DMS53 treated with DMSO at 0.1 percent for 48 hours (cell line): ENCODE measurements around the gene ZSCAN16.
"Not testable (repeated sequence)": the region's sequence is repeated elsewhere in the genome, so short reads cannot be mapped to it uniquely, and the experiment has no call there.

Experiments
- DNase-seq: peaks from one replicate; lab custom pipeline; 2025; ENCODE audit not compliant: unreplicated experiment; lab: John Stamatoyannopoulos, UW

The ZSCAN16 gene

GRCh38 chr6:28124350-28124970 is at the start of gene ZSCAN16:
TSS of gene ZSCAN16 (plus strand) at chr6:28124609. CDS start at chr6:28125444, 835 bp downstream.
- DNase-seq: peak; percentile 90

- DNase-seq: no peak
Measured at GRCh38 chr6:28078050-28078449, 46.4 kb upstream of the ZSCAN16 start.

- no peak for DNase-seq
Measured at GRCh38 chr6:28078836-28079235, 45.6 kb upstream of the ZSCAN16 start.

GRCh38 chr6:28080381-28080630 is 44.1 kb upstream of the ZSCAN16 start, which contains the start of gene ZNF165:
TSS of gene ZNF165 (plus strand) at chr6:28080568. CDS start at chr6:28085481, 4,913 bp downstream.
- DNase-seq: not testable (repeated sequence)

GRCh38 chr6:28080631-28081485 is 43.6 kb upstream of the ZSCAN16 start:
- DNase-seq: peak; percentile 78

- DNase-seq: no peak
Measured at GRCh38 chr6:28081486-28081751, 43.0 kb upstream of the ZSCAN16 start.

- DNase-seq: no peak
Measured at GRCh38 chr6:28082939-28083338, 41.5 kb upstream of the ZSCAN16 start.

GRCh38 chr6:28089054-28089453 is 35.4 kb upstream of the ZSCAN16 start:
- no peak for DNase-seq

- DNase-seq: no peak
Measured at GRCh38 chr6:28090917-28091586, 33.4 kb upstream of the ZSCAN16 start.

- DNase-seq: not testable (repeated sequence)
Measured at GRCh38 chr6:28102222-28102621, 22.2 kb upstream of the ZSCAN16 start.

- DNase-seq: not testable (repeated sequence)
Measured at GRCh38 chr6:28102699-28103098, 21.7 kb upstream of the ZSCAN16 start.

GRCh38 chr6:28104392-28105244 is 19.8 kb upstream of the ZSCAN16 start:
- peak; percentile 76 for DNase-seq

- DNase-seq: peak; percentile 47
Measured at GRCh38 chr6:28105245-28105639, 19.2 kb upstream of the ZSCAN16 start.

- DNase-seq: no peak
Measured at GRCh38 chr6:28107506-28107905, 16.9 kb upstream of the ZSCAN16 start.

- DNase-seq: no peak
Measured at GRCh38 chr6:28111964-28112363, 12.4 kb upstream of the ZSCAN16 start.

GRCh38 chr6:28115799-28116198 is 8.6 kb upstream of the ZSCAN16 start:
- no peak for DNase-seq

GRCh38 chr6:28117386-28118050 is 6.9 kb upstream of the ZSCAN16 start:
- DNase-seq: no peak

GRCh38 chr6:28118217-28118616 is 6.2 kb upstream of the ZSCAN16 start:
- no peak for DNase-seq

GRCh38 chr6:28121876-28122275 is 2.5 kb upstream of the ZSCAN16 start:
- DNase-seq: no peak

GRCh38 chr6:28122283-28122682 is 2.1 kb upstream of the ZSCAN16 start:
- not testable (repeated sequence) for DNase-seq

- DNase-seq: no peak
Measured at GRCh38 chr6:28124971-28125353, 553 bp downstream of the ZSCAN16 start.
